Thoracic aorta (tissue), 2 donors: ENCODE results near the gene ARHGAP4. TPM values are rescaled to one million over a fixed set of nuclear protein-coding genes. Genes with fewer than 3 reads are reported as not detected.

Experiments
- ATAC-seq: fragments of 150-250 bp; one replicate; pipeline ENCODE4 v1.8.0; 2017; ENCODE audit warnings: low read depth; ENCODE audit not compliant: insufficient number of reproducible peaks, low FRiP score
- DNase-seq: peaks from one replicate; pipeline ENCODE4 v3.0.0-alpha.2; 2020; ENCODE audit warnings: low spot score
- H3K27ac ChIP-seq, 2 donors: fragments of 200-600 bp; sonication (generic); 1 replicate in 1 of 2; 2 replicates in 1 of 2; pipeline ENCODE4 v1.5.1; 2016; ENCODE audit warnings: mild to moderate bottlenecking in 2 of 2, moderate library complexity in 2 of 2
- H3K27me3 ChIP-seq: fragments of 200-600 bp; sonication (generic); replicated peaks from 2 replicates; pipeline ENCODE4 v1.6.0; 2016; ENCODE audit warnings: mild to moderate bottlenecking; ENCODE audit not compliant: insufficient read depth
- H3K36me3 ChIP-seq: fragments of 200-600 bp; sonication (generic); one replicate; pipeline ENCODE4 v1.5.1; 2016
- H3K4me1 ChIP-seq, 2 donors: fragments of 200-600 bp; sonication (generic); 1 replicate in 1 of 2; 2 replicates in 1 of 2; pipeline versions ENCODE4 v1.5.1 to v1.6.0; 2016; ENCODE audit warnings: low read depth in 2 of 2, mild to moderate bottlenecking in 1 of 2; ENCODE audit not compliant: control insufficient read depth in 1 of 2
- H3K4me3 ChIP-seq: fragments of 200-600 bp; sonication (generic); 2 replicates; pipeline ENCODE4 v1.5.1; 2016; ENCODE audit warnings: mild to moderate bottlenecking
- H3K9me3 ChIP-seq: fragments of 200-600 bp; sonication (generic); 2 replicates; pipeline ENCODE4 v1.5.1; 2016
- CTCF ChIP-seq: fragments of 200-600 bp; sonication (generic); IDR thresholded peaks from one replicate; pipeline ENCODE4 v1.5.1; 2019; ENCODE audit warnings: antibody characterized with exemption
- total RNA-seq, 2 donors: library from RNA; depleted of rRNA; stranded (reverse); fragments of >200 nt; gene quantifications; one replicate each; pipeline versions ENCODE4 v1.1.0 to v1.2.3, GENCODE V29; 2016

Gene ARHGAP4
- total RNA-seq, 2 donors from 2014 or later = 31.7 to 92.1 TPM

DNA sequence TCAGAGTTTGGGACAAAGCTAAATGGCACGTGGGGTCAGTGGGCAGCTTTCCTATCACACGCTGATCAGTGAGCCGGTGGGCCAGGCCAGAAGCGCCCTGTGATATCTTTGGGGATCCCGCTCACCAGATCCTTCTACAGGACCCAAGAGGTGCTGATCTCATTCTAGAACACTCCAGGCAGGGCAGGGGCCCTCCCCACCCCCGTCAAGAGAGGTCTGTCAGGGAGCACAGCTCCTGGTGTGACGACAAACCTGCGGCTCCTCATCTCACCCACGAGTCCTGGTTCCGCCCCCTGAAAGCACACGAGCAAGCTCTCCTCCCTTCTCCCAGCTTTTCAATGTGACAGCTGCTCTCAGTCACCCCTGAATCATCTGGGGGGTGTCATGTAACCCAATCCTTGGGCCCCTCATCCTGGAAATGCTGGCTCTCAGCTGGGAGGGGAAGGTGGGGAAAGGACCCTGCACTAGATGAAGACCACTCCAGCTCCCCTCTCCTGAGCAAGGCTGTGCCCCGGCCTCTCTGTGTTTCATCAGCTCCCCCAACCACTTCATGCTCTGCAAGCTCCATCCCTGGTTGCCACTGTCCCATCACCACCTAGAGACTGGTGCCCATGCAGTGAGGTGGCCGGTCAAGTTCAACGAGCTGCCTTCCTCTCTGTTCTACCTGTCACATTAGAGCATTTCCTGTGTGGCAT, 40.9 kb upstream of the ARHGAP4 start:
- TF ChIP-seq CTCF = no peak
- no peaks in the 10 kb centered on the region for H3K9me3 ChIP-seq
- peak overlapping the region in 1 of 2 donors; percentile 98 for H3K27ac ChIP-seq
- H3K4me1 ChIP-seq = peaks cover 13 to 38% of the 10 kb centered on the region in 2 donors
- H3K36me3 ChIP-seq = peaks cover 9% of the 10 kb centered on the region
- ATAC-seq (no peak), DNase-seq (no peak)
- no peaks in the 10 kb centered on the region for H3K27me3 ChIP-seq
- peak overlapping the region; percentile 87 for H3K4me3 ChIP-seq

GRCh38 chrX:153966283-153966688, 40.2 kb upstream of the ARHGAP4 start:
- Histone ChIP-seq H3K4me3 (peak overlapping the region; percentile 29), H3K27ac (peak overlapping the region in 1 of 2 donors; percentile 21), H3K27me3 (no peaks in the 10 kb centered on the region), H3K9me3 (no peaks in the 10 kb centered on the region), H3K36me3 (peaks cover 16% of the 10 kb centered on the region), H3K4me1 (peaks cover 13 to 38% of the 10 kb centered on the region in 2 donors)
- TF ChIP-seq CTCF = no peak
- DNase-seq = no peak
- ATAC-seq = no peak

DNA sequence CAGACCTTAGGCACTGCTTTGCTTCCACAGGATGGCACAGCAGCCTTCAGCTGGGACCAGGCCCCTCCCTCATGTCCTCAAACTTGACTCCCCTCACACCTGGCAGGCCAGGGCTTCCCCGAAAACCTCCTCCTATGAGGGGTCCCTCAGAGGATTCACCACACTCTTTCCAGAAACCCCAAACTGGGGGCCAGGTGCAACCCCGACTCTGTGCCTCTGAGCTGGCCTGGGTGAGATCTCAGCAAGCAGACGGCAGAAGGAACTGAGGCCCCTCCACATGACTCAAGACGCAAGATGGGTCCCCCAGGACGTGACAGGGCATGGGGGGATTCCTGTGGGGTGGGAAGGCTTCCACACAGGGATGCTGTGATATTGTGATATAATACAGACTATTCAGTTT, 39.3 kb upstream of the ARHGAP4 start:
- peaks cover 19% of the 10 kb centered on the region for H3K36me3 ChIP-seq
- no peak overlapping the region for H3K27ac ChIP-seq
- no peaks in the 10 kb centered on the region for H3K27me3 ChIP-seq
- no peaks in the 10 kb centered on the region for H3K9me3 ChIP-seq
- no peak for TF ChIP-seq CTCF
- no peak for ATAC-seq
- no peak for DNase-seq
- H3K4me3 ChIP-seq = no peak overlapping the region
- peaks cover 13 to 38% of the 10 kb centered on the region in 2 donors for H3K4me1 ChIP-seq

- Histone ChIP-seq H3K27me3 (no peaks in the 10 kb centered on the region), H3K36me3 (peaks cover 28% of the 10 kb centered on the region), H3K27ac (no peak overlapping the region), H3K4me3 (no peak overlapping the region), H3K4me1 (peaks cover 13 to 37% of the 10 kb centered on the region in 2 donors), H3K9me3 (no peaks in the 10 kb centered on the region)
- DNase-seq = no peak
- no peak for ATAC-seq
- no peak for TF ChIP-seq CTCF
Measured at GRCh38 chrX:153964105-153964504, 38.0 kb upstream of the ARHGAP4 start.

DNA sequence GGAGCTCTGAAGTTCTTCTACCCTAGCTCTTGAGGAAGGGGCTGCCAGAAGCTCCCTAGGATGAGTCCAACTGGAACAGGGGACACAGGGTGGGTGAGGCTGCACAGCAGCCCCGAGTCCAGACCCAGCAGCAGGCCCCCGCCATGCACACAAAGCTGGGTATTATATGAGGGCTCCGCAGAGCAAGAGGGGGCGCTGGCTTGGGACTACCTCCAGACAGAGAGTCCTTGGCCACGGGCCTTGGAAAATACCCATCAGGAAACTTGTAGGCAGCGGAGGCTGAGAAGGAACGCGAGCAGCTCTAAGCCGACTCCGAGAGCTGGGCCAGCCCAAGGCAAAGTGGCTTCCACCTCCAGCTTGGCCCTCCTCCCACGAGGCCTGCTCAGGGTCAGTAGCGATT, 37.5 kb upstream of the ARHGAP4 start:
- DNase-seq (no peak), ATAC-seq (no peak)
- Histone ChIP-seq H3K36me3 (peaks cover 32% of the 10 kb centered on the region), H3K27ac (no peak overlapping the region), H3K27me3 (no peaks in the 10 kb centered on the region), H3K9me3 (no peaks in the 10 kb centered on the region), H3K4me3 (no peak overlapping the region), H3K4me1 (peaks cover 12 to 32% of the 10 kb centered on the region in 2 donors)
- no peak for TF ChIP-seq CTCF
